ENCODE data around the gene CYP4F3. TPM values are rescaled to one million over a fixed set of nuclear protein-coding genes. Genes with fewer than 3 reads are reported as not detected.
A peak's percentile ranks its signal among the peaks of the same experiment; 100 is the strongest.

CYP4F3 gene
- total RNA-seq, 1 donor from 2014 or later, result 0.41 TPM

- TF ChIP-seq, protein P1, sequence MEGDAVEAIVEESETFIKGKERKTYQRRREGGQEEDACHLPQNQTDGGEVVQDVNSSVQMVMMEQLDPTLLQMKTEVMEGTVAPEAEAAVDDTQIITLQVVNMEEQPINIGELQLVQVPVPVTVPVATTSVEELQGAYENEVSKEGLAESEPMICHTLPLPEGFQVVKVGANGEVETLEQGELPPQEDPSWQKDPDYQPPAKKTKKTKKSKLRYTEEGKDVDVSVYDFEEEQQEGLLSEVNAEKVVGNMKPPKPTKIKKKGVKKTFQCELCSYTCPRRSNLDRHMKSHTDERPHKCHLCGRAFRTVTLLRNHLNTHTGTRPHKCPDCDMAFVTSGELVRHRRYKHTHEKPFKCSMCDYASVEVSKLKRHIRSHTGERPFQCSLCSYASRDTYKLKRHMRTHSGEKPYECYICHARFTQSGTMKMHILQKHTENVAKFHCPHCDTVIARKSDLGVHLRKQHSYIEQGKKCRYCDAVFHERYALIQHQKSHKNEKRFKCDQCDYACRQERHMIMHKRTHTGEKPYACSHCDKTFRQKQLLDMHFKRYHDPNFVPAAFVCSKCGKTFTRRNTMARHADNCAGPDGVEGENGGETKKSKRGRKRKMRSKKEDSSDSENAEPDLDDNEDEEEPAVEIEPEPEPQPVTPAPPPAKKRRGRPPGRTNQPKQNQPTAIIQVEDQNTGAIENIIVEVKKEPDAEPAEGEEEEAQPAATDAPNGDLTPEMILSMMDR (IDR thresholded peaks at IDR 0.05), result no peak
- H3K4me1 ChIP-seq, result no peaks in the 10 kb centered on the region
- no peaks in the 10 kb centered on the region for H3K9me3 ChIP-seq
- no peak overlapping the region for H3K27ac ChIP-seq
- intact Hi-C loops (cut with DNase I), result no loop called here
- ATAC-seq, result peak; percentile 58
- no peaks in the 10 kb centered on the region for H3K36me3 ChIP-seq
- no peak for DNase-seq
- H3K4me3 ChIP-seq, result no peak overlapping the region
- H3K27me3 ChIP-seq, result no peaks in the 10 kb centered on the region
Measured at GRCh38 chr19:15666883-15667282, 26.2 kb downstream of the CYP4F3 start.

DNA sequence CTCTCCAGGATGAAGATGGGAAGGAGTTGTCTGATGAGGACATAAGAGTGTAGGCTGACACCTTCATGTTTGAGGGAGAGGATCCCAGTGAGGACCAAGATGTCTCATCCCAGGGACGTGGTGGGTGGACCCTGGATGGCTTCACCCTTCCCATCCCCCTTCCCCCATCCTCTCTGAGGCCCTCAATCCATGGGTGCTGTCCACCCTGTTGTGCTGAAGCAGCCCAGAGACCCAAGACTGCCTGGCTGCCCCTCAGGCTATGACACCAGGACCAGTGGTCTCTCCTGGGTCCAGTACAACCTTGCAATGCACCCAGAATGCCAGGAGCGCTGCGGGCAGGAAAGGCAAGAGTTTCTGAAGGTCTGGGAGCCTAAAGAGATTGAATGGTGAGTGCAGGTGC is 28.7 kb downstream of the CYP4F3 start:
- no peaks in the 10 kb centered on the region for H3K36me3 ChIP-seq
- H3K27me3 ChIP-seq, result no peaks in the 10 kb centered on the region
- no peaks in the 10 kb centered on the region for H3K9me3 ChIP-seq
- H3K27ac ChIP-seq, result no peak overlapping the region
- TF ChIP-seq, protein P1 (IDR thresholded peaks at IDR 0.05), result no peak
- H3K4me3 ChIP-seq, result no peak overlapping the region
- ATAC-seq, result no peak
- no peak for DNase-seq
- intact Hi-C loops (cut with DNase I), result no loop called here
- peaks cover 3% of the 10 kb centered on the region for H3K4me1 ChIP-seq

DNA sequence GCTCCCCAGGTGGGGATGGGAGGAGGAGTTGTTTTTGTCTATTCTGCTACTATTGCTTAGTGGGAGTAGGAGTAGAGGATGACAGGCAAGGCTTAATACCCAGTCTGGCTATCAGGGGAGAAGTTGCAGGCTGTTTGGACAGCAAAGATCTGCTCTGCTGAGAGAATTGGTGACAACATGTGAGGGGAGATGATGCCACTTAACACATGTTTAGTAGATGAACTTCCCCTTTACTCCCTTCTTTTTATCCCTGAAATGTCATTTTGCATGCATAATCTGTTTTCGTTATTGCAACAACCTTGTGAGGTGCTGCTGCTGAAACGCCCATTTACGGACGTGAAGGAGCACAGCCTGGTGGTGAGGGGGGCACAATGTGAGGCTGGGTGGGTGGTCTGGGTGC is 29.2 kb downstream of the CYP4F3 start:
- Histone ChIP-seq H3K27me3 (no peaks in the 10 kb centered on the region), H3K4me1 (peaks cover 3% of the 10 kb centered on the region), H3K4me3 (no peak overlapping the region), H3K27ac (no peak overlapping the region), H3K9me3 (no peaks in the 10 kb centered on the region), H3K36me3 (no peaks in the 10 kb centered on the region)
- intact Hi-C loops (cut with DNase I), result no loop called here
- DNase-seq (no peak), ATAC-seq (no peak)
- TF ChIP-seq, protein P1 (IDR thresholded peaks at IDR 0.05), result no peak

DNA sequence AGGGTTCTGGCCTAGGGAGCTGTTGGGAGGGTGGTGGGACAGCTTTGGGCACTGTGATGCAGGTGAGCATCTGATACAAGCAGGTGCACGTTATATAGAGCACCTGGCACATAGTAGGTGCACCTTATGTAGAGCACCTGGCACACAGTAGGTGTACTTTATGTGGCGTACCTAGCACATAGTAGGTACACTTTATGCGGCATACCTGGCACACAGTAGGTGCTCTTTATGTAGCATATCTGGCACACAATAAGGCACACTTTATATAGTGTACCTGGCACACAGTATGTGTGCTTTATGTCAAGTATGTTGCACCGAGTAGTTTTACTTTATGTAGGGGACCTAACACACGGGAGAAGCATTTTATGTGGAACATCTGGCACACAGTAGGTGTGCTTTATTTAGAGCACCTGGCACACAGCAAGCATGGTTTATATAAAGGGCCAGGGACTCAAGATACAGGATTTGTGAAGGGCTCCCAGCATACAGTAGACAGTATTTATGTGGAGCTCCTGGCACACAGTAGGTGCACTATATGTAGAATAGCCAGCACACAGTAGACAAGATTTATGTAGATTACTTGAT is 30.6 kb downstream of the CYP4F3 start:
- no peaks in the 10 kb centered on the region for H3K36me3 ChIP-seq
- intact Hi-C loops (cut with DNase I), result no loop called here
- no peak overlapping the region for H3K27ac ChIP-seq
- TF ChIP-seq, protein P1 (IDR thresholded peaks at IDR 0.05), result no peak
- no peak for ATAC-seq
- no peak for DNase-seq
- peaks cover 3% of the 10 kb centered on the region for H3K4me1 ChIP-seq
- H3K4me3 ChIP-seq, result no peak overlapping the region
- no peaks in the 10 kb centered on the region for H3K9me3 ChIP-seq
- no peaks in the 10 kb centered on the region for H3K27me3 ChIP-seq

- no peak overlapping the region for H3K27ac ChIP-seq
- H3K4me3 ChIP-seq, result no peak overlapping the region
- peaks cover 3% of the 10 kb centered on the region for H3K4me1 ChIP-seq
- H3K9me3 ChIP-seq, result no peaks in the 10 kb centered on the region
- ATAC-seq, result no peak
- H3K27me3 ChIP-seq, result no peaks in the 10 kb centered on the region
- intact Hi-C loops (cut with DNase I), result no loop called here
- TF ChIP-seq, protein P1 (IDR thresholded peaks at IDR 0.05), result no peak
- no peak for DNase-seq
- no peaks in the 10 kb centered on the region for H3K36me3 ChIP-seq
Measured at GRCh38 chr19:15671891-15672579, 31.3 kb downstream of the CYP4F3 start.
